Gastroesophageal sphincter (tissue), 3 donors: ENCODE measurements around the gene BICC1.

Source experiments
- EP300 ChIP-seq: sonication (generic); formaldehyde crosslinking; IDR thresholded peaks from one replicate; pipeline ENCODE4 v1.6.1; 2017; ENCODE audit warnings: antibody characterized with exemption, mild to moderate bottlenecking
- POLR2AphosphoS5 ChIP-seq: sonication (generic); formaldehyde crosslinking; IDR thresholded peaks from one replicate; pipeline ENCODE4 v1.6.1; 2017; ENCODE audit warnings: antibody characterized with exemption
- TF ChIP-seq, protein P1 (sequence below), 4 experiments: fragments of 200-600 bp in 2 of 4; fragments of 450-650 bp in 2 of 4; sonication (generic) in 1 of 4; IDR thresholded peaks; one replicate each; pipeline ENCODE4 v1.5.1; 2017 to 2019; ENCODE audit warnings: antibody characterized with exemption in 4 of 4, mild to moderate bottlenecking in 2 of 4, moderate library complexity in 2 of 4

DNA sequence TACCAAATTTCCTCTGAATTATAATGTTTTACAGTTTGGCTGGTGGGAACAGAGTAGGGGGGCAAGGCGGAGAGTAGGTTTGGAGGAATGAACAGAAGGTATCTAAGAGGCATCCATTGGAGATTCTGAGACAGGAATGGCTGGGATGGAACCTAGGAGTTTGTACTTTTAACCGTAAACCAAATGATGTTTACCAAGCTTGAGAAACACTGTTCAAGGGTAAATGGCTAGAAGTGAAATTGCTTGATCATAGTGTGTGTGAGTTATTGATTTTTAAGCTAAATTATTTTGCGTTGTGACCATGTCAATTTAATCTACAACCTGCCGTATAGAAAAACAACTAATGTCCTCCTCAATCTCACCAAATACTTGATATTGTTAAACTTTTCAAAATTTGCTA lies 357.4 kb downstream of the BICC1 start:
- TF ChIP-seq POLR2AphosphoS5 (no peak), EP300 (no peak)
- TF ChIP-seq, protein P1, sequence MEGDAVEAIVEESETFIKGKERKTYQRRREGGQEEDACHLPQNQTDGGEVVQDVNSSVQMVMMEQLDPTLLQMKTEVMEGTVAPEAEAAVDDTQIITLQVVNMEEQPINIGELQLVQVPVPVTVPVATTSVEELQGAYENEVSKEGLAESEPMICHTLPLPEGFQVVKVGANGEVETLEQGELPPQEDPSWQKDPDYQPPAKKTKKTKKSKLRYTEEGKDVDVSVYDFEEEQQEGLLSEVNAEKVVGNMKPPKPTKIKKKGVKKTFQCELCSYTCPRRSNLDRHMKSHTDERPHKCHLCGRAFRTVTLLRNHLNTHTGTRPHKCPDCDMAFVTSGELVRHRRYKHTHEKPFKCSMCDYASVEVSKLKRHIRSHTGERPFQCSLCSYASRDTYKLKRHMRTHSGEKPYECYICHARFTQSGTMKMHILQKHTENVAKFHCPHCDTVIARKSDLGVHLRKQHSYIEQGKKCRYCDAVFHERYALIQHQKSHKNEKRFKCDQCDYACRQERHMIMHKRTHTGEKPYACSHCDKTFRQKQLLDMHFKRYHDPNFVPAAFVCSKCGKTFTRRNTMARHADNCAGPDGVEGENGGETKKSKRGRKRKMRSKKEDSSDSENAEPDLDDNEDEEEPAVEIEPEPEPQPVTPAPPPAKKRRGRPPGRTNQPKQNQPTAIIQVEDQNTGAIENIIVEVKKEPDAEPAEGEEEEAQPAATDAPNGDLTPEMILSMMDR (IDR thresholded peaks at IDR 0.05): no peak
